Osteoblast (primary cell): ENCODE results near the gene HPS5. TPM values are rescaled to one million over a fixed set of nuclear protein-coding genes. Genes with fewer than 3 reads are reported as not detected.

Experiments used
- DNase-seq: peaks from one replicate; pipeline ENCODE4 v3.0.0; 2011; ENCODE audit warnings: low spot score, mixed read lengths; ENCODE audit not compliant: insufficient read length; ENCODE audit errors: missing footprints
- H2AFZ ChIP-seq: 2 replicates; pipeline ENCODE4 v1.6.0; 2011; ENCODE audit warnings: mild to moderate bottlenecking, low read length
- H3K27ac ChIP-seq: 2 replicates; pipeline ENCODE4 v1.5.1; 2011; ENCODE audit warnings: mild to moderate bottlenecking, low read depth, low read length, moderate library complexity
- H3K27me3 ChIP-seq: 2 replicates; pipeline ENCODE4 v1.6.0; 2012; ENCODE audit warnings: mild to moderate bottlenecking, control low read depth, inconsistent platforms, low read length, moderate library complexity; ENCODE audit not compliant: insufficient read depth
- H3K36me3 ChIP-seq: 2 replicates; pipeline ENCODE4 v1.5.1; 2011; ENCODE audit warnings: mild to moderate bottlenecking, low read length, control low read depth, moderate library complexity; ENCODE audit not compliant: insufficient read depth
- H3K4me1 ChIP-seq: 2 replicates; pipeline ENCODE4 v1.5.1; 2011; ENCODE audit warnings: mild to moderate bottlenecking, low read length, control low read depth, moderate library complexity; ENCODE audit not compliant: insufficient read depth
- H3K4me2 ChIP-seq: 2 replicates; pipeline ENCODE4 v1.6.0; 2011; ENCODE audit warnings: mild to moderate bottlenecking, low read length; ENCODE audit not compliant: insufficient read depth
- H3K4me3 ChIP-seq: fragments of 200-600 bp; sonication (generic); 3 replicates; pipeline ENCODE4 v1.5.1; 2012; ENCODE audit warnings: mild to moderate bottlenecking, low read length, inconsistent platforms; ENCODE audit not compliant: insufficient read depth
- H3K79me2 ChIP-seq: 2 replicates; pipeline ENCODE4 v1.6.0; 2012; ENCODE audit warnings: mild to moderate bottlenecking, low read length, control low read depth, inconsistent platforms; ENCODE audit not compliant: insufficient read depth
- H3K9me3 ChIP-seq: 2 replicates; pipeline ENCODE4 v1.5.1; 2011; ENCODE audit warnings: low read depth, low read length, control low read depth
- H4K20me1 ChIP-seq: 2 replicates; pipeline ENCODE4 v1.6.0; 2012; ENCODE audit warnings: mild to moderate bottlenecking, low read length, control low read depth; ENCODE audit not compliant: insufficient read depth
- total RNA-seq: library from RNA; depleted of rRNA; stranded (reverse); fragments of >200 nt; gene quantifications from 2 replicates; pipeline ENCODE4 v1.2.3, GENCODE V29; 2012
- TF ChIP-seq, protein P1 (sequence below): IDR thresholded peaks from 2 replicates; pipeline ENCODE4 v1.5.1; 2011; ENCODE audit warnings: mild to moderate bottlenecking, low read depth, low read length, moderate library complexity; ENCODE audit errors: extremely low read depth

HPS5 gene
- total RNA-seq, 1 donor: 53.9 TPM

DNA sequence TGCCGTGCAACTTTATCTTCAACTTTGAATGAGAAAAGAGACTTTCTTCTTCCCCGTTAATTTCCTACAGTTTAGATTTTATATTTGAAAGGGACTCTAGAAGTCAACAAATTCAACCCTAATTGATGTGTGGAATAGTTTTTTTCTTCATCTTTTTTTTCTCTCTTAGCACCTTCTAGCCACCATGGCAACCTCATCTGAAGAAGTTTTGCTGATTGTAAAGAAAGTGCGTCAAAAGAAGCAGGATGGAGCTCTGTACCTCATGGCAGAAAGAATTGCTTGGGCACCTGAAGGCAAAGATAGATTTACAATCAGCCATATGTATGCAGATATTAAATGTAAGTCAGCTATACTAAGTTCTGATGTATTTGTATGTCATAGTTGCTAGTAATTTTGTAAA lies 11.0 kb upstream of the HPS5 start:
- H3K36me3 ChIP-seq: peaks cover 48% of the 10 kb centered on the region
- no peak overlapping the region for H3K4me3 ChIP-seq
- H3K4me1 ChIP-seq: no peaks in the 10 kb centered on the region
- TF ChIP-seq, protein P1, sequence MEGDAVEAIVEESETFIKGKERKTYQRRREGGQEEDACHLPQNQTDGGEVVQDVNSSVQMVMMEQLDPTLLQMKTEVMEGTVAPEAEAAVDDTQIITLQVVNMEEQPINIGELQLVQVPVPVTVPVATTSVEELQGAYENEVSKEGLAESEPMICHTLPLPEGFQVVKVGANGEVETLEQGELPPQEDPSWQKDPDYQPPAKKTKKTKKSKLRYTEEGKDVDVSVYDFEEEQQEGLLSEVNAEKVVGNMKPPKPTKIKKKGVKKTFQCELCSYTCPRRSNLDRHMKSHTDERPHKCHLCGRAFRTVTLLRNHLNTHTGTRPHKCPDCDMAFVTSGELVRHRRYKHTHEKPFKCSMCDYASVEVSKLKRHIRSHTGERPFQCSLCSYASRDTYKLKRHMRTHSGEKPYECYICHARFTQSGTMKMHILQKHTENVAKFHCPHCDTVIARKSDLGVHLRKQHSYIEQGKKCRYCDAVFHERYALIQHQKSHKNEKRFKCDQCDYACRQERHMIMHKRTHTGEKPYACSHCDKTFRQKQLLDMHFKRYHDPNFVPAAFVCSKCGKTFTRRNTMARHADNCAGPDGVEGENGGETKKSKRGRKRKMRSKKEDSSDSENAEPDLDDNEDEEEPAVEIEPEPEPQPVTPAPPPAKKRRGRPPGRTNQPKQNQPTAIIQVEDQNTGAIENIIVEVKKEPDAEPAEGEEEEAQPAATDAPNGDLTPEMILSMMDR: no peak
- no peaks in the 10 kb centered on the region for H3K9me3 ChIP-seq
- no peaks in the 10 kb centered on the region for H4K20me1 ChIP-seq
- peaks cover 69% of the 10 kb centered on the region for H3K79me2 ChIP-seq
- no peak overlapping the region for H3K27ac ChIP-seq
- no peak for DNase-seq
- H3K27me3 ChIP-seq: no peaks in the 10 kb centered on the region
- H2AFZ ChIP-seq: no peak overlapping the region
- H3K4me2 ChIP-seq: no peak overlapping the region

DNA sequence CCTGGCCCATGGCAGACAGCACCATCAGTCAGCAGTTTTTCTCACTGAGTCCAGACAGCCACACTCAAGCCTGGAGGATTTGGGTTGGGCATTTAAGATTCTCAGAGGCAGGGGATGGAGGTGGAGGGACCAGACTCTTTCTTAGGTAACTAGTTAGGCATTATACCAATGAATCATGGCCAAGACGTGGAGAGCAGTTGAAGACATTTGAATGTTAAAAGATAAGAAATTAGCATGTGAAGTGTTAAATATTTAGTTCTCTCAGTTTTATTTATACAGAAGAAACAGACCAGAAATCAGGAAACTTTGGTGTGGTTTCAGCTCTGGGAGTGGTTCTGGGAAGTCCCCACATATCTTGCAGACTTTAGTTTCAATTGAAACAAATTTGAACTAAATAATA lies 10.4 kb upstream of the HPS5 start:
- no peak overlapping the region for H3K4me3 ChIP-seq
- H3K4me1 ChIP-seq: no peaks in the 10 kb centered on the region
- H4K20me1 ChIP-seq: no peaks in the 10 kb centered on the region
- no peak for DNase-seq
- peaks cover 73% of the 10 kb centered on the region for H3K79me2 ChIP-seq
- no peaks in the 10 kb centered on the region for H3K9me3 ChIP-seq
- H3K4me2 ChIP-seq: no peak overlapping the region
- H3K36me3 ChIP-seq: peaks cover 44% of the 10 kb centered on the region
- no peak overlapping the region for H3K27ac ChIP-seq
- TF ChIP-seq, protein P1: no peak
- H2AFZ ChIP-seq: no peak overlapping the region
- H3K27me3 ChIP-seq: no peaks in the 10 kb centered on the region

DNA sequence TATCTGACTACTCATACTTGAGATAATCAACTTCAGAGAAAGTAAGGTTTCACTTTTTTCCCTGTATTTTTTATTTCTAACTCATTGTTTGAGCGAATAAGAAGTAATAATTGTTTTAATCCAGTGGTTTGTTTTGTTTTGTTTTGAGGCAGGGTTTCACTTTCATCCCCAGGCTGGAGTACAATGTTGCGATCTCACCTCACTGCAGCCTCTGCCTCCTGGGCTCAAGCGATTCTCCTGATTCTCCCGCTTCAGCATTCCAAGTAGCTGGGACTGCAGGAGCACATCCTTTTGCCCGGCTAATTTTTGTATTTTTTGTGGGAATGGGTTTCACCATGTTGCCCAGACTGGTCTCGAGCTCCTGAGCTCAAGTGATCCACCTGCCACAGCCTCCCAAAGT lies 9.0 kb upstream of the HPS5 start:
- H3K27ac ChIP-seq: no peak overlapping the region
- H3K4me2 ChIP-seq: no peak overlapping the region
- no peaks in the 10 kb centered on the region for H4K20me1 ChIP-seq
- TF ChIP-seq, protein P1: no peak
- H2AFZ ChIP-seq: no peak overlapping the region
- peaks cover 37% of the 10 kb centered on the region for H3K36me3 ChIP-seq
- H3K4me1 ChIP-seq: no peaks in the 10 kb centered on the region
- H3K27me3 ChIP-seq: no peaks in the 10 kb centered on the region
- H3K9me3 ChIP-seq: no peaks in the 10 kb centered on the region
- no peak for DNase-seq
- peaks cover 84% of the 10 kb centered on the region for H3K79me2 ChIP-seq
- no peak overlapping the region for H3K4me3 ChIP-seq

DNA sequence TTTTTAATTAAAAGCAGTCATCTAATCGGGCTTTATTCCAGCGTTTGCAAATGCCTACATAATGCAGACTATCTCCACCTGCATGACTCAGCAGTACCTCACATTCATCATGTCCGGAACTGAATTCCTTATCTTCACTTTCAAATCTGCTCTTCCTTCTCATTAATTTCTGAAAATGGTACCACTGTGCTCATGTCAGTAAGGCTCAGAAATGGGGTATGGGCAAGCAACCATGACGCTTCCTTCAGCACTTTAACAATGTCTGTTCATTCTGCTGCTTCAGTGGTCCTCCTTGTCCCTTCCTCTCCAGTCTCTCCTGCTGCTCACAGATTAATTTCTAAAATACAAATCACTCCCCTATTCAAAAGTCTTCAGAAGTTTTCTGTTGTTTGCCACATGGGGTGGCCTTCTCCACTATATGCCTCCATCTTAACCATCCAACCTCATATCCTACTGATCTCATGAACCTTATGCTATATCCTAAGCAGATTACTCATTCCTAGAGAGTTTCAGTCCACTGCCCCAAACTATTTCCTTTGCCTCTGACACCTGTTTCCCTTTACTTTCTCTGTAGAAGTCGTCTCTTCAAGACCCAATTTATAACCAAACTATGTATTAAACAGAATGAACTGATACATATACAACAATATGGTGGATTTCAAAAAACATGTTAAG lies 7.4 kb upstream of the HPS5 start:
- H3K4me1 ChIP-seq: peaks cover 8% of the 10 kb centered on the region
- peaks cover 24% of the 10 kb centered on the region for H3K36me3 ChIP-seq
- TF ChIP-seq, protein P1: no peak
- H3K27ac ChIP-seq: no peak overlapping the region
- no peak overlapping the region for H2AFZ ChIP-seq
- H3K79me2 ChIP-seq: peaks cover 87% of the 10 kb centered on the region
- H3K9me3 ChIP-seq: no peaks in the 10 kb centered on the region
- no peak overlapping the region for H3K4me3 ChIP-seq
- no peak overlapping the region for H3K4me2 ChIP-seq
- peaks cover 14% of the 10 kb centered on the region for H4K20me1 ChIP-seq
- H3K27me3 ChIP-seq: no peaks in the 10 kb centered on the region
- DNase-seq: no peak
